ENCODE data around the gene DMD. TPM values are rescaled to one million over a fixed set of nuclear protein-coding genes. Genes with fewer than 3 reads are reported as not detected.

The DMD gene
- total and polyA plus RNA-seq, 2 donors (not counting 1 experiment from before 2014, with no cell fraction given), result 2.0 to 51.8 TPM

DNA sequence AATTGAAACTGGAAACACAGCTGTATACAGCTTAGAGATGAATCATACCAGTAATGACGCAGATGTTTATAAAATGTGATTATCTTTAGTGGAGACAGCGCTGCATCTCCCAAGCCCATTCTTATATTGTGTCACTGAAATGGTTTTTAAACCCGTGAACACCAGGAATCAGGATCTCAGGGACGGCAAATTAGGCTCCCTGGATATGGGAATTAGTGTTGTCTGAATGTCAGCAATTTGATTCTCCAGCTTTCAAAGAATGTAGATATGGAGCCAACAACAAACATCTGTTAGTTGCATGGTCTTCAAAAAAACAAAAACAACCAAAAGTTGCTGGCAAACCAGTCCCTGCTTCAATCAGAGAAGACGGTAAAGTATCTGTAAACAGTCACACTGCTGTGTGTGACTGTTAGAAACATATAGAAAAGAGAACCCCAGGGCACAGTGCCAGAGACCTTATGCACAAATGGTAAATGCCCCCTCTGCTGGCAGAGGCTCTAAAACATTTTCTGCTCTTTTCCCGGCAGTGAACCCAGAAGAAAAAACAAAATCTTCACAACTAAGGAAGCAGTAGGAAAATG, 1787.7 kb downstream of the DMD start:
- no peak overlapping the region for H3K4me2 ChIP-seq (replicated peaks; ENCODE audit: low read depth, low read length, poor library complexity, severe bottlenecking)
- Mint-ChIP-seq H3K27me3 (no peaks in the 10 kb centered on the region), H3K4me3 (no peak overlapping the region), H3K27ac (no peak overlapping the region), H3K9me3 (ENCODE audit: insufficient read depth) (no peaks in the 10 kb centered on the region), H3K4me1 (peaks cover 7% of the 10 kb centered on the region)
- no peaks in the 10 kb centered on the region for H3K4me1 ChIP-seq (ENCODE audit: control insufficient read depth in 2 of 2, insufficient read depth in 2 of 2, low read length in 2 of 2)
- no peak overlapping the region for H3K9ac ChIP-seq (ENCODE audit: low read length)
- ChIA-PET CTCF (interaction anchor here (1.6 to 1.8 kb wide), 2 partner anchors 191 to 386 kb away, joined by 3 to 13 read pairs; no protein-coding TSS in a partner anchor), POLR2A (no interaction called here)
- WGBS (ENCODE audit: insufficient coverage), result no CpG with 5 or more reads among the region's 6 CpGs
- intact Hi-C loops (cut with micrococcal nuclease), result loop anchor here (1.0 kb wide), 1 partner anchor 386 kb away; no protein-coding TSS in a partner anchor
- no peak overlapping the region for H3K27ac ChIP-seq (ENCODE audit: low read length in 2 of 2)
- peak; percentile 12 for DNase-seq
- H2AFZ ChIP-seq (ENCODE audit: insufficient read depth, low read depth, low read length, poor library complexity, severe bottlenecking), result no peak overlapping the region
- no peaks in the 10 kb centered on the region for H3K79me2 ChIP-seq (ENCODE audit: control insufficient read depth, insufficient read depth, low read length)
- no peaks in the 10 kb centered on the region for H4K20me1 ChIP-seq (ENCODE audit: control insufficient read depth, insufficient read depth, low read length, poor library complexity, severe bottlenecking)
- no peaks in the 10 kb centered on the region for H3K27me3 ChIP-seq (replicated peaks in 1 of 4; ENCODE audit: control extremely low read depth in 1 of 4, control insufficient read depth in 3 of 4, insufficient read depth in 4 of 4, low read length in 3 of 4)
- TF ChIP-seq EZH2 (IDR thresholded peaks at IDR 0.05; ENCODE audit: borderline replicate concordance, insufficient read depth, low read depth, low read length, poor library complexity, severe bottlenecking), result no peak
- TF ChIP-seq, protein P1, sequence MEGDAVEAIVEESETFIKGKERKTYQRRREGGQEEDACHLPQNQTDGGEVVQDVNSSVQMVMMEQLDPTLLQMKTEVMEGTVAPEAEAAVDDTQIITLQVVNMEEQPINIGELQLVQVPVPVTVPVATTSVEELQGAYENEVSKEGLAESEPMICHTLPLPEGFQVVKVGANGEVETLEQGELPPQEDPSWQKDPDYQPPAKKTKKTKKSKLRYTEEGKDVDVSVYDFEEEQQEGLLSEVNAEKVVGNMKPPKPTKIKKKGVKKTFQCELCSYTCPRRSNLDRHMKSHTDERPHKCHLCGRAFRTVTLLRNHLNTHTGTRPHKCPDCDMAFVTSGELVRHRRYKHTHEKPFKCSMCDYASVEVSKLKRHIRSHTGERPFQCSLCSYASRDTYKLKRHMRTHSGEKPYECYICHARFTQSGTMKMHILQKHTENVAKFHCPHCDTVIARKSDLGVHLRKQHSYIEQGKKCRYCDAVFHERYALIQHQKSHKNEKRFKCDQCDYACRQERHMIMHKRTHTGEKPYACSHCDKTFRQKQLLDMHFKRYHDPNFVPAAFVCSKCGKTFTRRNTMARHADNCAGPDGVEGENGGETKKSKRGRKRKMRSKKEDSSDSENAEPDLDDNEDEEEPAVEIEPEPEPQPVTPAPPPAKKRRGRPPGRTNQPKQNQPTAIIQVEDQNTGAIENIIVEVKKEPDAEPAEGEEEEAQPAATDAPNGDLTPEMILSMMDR (IDR thresholded peaks at IDR 0.05), result no peak
- H3K9me3 ChIP-seq (ENCODE audit: control extremely low read depth in 1 of 3, control insufficient read depth in 2 of 3, insufficient read depth in 1 of 3, low read length in 2 of 3), result no peaks in the 10 kb centered on the region
- ATAC-seq (ENCODE audit: low read depth), result no peak
- H3K36me3 ChIP-seq (replicated peaks in 1 of 2; ENCODE audit: control extremely low read depth in 1 of 2, control insufficient read depth in 1 of 2, extremely low read depth in 1 of 2, insufficient read depth in 2 of 2, low read length in 1 of 2), result no peaks in the 10 kb centered on the region
- no peak overlapping the region for H3K4me3 ChIP-seq (ENCODE audit: control extremely low read depth in 1 of 5, extremely low read depth in 1 of 5, insufficient read depth in 1 of 5, low read depth in 2 of 5, low read length in 4 of 5)

DNA sequence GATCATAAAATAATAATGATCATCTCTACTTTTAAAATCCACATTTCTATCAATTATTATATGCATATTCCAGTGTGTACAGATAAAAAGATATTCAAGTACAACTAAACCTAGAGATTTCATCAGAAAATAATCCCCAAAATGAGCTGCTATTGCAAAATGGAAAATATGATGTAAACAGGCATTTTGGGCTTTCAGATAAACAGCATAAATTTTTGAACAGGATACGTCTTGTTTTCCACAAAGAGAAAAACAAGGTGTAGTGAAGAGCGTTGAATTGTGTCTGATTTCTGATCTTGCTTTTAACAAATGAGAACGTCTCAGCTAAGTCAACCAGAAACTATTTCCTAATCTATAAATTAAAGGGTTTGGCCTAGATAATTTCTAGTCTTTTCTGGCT, 1789.9 kb downstream of the DMD start:
- WGBS (ENCODE audit: insufficient coverage), result no CpG with 5 or more reads among the region's 3 CpGs
- no peaks in the 10 kb centered on the region for H3K36me3 ChIP-seq (replicated peaks in 1 of 2; ENCODE audit: control extremely low read depth in 1 of 2, control insufficient read depth in 1 of 2, extremely low read depth in 1 of 2, insufficient read depth in 2 of 2, low read length in 1 of 2)
- no peak overlapping the region for H3K27ac ChIP-seq (ENCODE audit: low read length in 2 of 2)
- DNase-seq (no peak), ATAC-seq (ENCODE audit: low read depth) (no peak)
- Mint-ChIP-seq H3K4me3 (no peak overlapping the region), H3K9me3 (ENCODE audit: insufficient read depth) (no peaks in the 10 kb centered on the region), H3K27me3 (no peaks in the 10 kb centered on the region), H3K4me1 (peaks cover 7% of the 10 kb centered on the region), H3K27ac (no peak overlapping the region)
- H3K79me2 ChIP-seq (ENCODE audit: control insufficient read depth, insufficient read depth, low read length), result no peaks in the 10 kb centered on the region
- H3K27me3 ChIP-seq (replicated peaks in 1 of 4; ENCODE audit: control extremely low read depth in 1 of 4, control insufficient read depth in 3 of 4, insufficient read depth in 4 of 4, low read length in 3 of 4), result no peaks in the 10 kb centered on the region
- no peak overlapping the region for H2AFZ ChIP-seq (ENCODE audit: insufficient read depth, low read depth, low read length, poor library complexity, severe bottlenecking)
- no peak overlapping the region for H3K4me2 ChIP-seq (replicated peaks; ENCODE audit: low read depth, low read length, poor library complexity, severe bottlenecking)
- no peaks in the 10 kb centered on the region for H4K20me1 ChIP-seq (ENCODE audit: control insufficient read depth, insufficient read depth, low read length, poor library complexity, severe bottlenecking)
- H3K9me3 ChIP-seq (ENCODE audit: control extremely low read depth in 1 of 3, control insufficient read depth in 2 of 3, insufficient read depth in 1 of 3, low read length in 2 of 3), result no peaks in the 10 kb centered on the region
- POLR2A ChIA-PET, result no interaction called here
- H3K4me3 ChIP-seq (ENCODE audit: control extremely low read depth in 1 of 5, extremely low read depth in 1 of 5, insufficient read depth in 1 of 5, low read depth in 2 of 5, low read length in 4 of 5), result no peak overlapping the region
- H3K9ac ChIP-seq (ENCODE audit: low read length), result no peak overlapping the region
- no peak for TF ChIP-seq EZH2 (IDR thresholded peaks at IDR 0.05; ENCODE audit: borderline replicate concordance, insufficient read depth, low read depth, low read length, poor library complexity, severe bottlenecking)
- TF ChIP-seq, protein P1 (IDR thresholded peaks at IDR 0.05), result no peak
- CTCF ChIA-PET, result no interaction called here
- intact Hi-C loops (cut with micrococcal nuclease), result no loop called here
- H3K4me1 ChIP-seq (ENCODE audit: control insufficient read depth in 2 of 2, insufficient read depth in 2 of 2, low read length in 2 of 2), result no peaks in the 10 kb centered on the region
